RKO (cell line): Measurements from ENCODE around the gene SLCO4A1.

Experiments
- DNase-seq: peaks from one replicate; pipeline ENCODE4 v3.0.0-alpha.2; 2016; ENCODE audit warnings: low spot score

The SLCO4A1 gene

DNA sequence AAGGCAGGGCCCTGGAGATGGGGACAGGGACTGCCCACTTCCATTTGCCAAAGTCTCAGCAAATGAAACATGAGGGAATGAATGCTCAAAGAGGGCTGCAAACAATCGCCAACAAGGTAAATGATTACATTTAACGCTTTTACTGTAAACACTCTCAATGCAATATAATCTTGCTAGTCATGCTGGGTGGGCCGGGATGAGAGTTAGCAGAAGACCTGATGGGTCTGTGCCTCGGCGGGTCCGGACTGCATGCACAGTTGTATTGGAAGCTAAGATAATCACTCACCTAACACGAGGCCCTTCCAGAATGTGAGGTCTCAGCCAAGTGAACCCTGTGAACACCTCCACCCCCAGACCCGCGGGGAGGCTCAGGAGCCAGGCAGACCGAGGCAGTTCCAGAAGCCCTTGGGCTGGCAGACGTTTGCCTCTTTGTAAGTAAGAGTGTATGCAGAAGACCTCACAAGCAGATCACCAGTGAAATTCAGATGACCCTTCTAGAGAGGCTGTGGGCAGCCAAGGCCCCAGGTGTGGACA lies 4.7 kb upstream of the SLCO4A1 start:
- no peak for DNase-seq

DNA sequence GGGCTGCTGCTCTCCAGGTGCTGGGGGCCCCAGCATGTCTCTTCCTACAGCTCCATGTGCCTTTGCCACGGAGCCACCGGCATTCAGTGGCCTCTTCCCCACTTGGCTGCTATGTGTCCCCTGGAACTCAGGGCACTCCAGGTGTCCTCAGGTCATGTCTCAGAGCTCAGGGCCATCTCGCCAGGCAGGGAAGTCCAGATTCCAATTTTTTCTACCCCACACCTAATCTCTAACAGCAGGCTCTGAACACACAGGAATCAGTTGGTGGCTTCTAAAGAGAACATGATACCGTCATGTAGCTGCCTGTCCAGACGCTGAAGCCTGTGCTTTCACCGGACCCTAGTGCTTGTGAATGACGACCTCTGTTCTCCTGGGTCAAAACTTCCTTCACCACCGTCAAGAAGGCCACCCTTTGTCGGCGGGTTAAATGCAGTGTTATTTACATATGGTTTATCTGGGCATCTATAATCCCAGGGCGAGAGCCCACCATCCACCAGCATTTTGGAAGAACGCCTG lies 4.2 kb upstream of the SLCO4A1 start:
- DNase-seq, result no peak

DNA sequence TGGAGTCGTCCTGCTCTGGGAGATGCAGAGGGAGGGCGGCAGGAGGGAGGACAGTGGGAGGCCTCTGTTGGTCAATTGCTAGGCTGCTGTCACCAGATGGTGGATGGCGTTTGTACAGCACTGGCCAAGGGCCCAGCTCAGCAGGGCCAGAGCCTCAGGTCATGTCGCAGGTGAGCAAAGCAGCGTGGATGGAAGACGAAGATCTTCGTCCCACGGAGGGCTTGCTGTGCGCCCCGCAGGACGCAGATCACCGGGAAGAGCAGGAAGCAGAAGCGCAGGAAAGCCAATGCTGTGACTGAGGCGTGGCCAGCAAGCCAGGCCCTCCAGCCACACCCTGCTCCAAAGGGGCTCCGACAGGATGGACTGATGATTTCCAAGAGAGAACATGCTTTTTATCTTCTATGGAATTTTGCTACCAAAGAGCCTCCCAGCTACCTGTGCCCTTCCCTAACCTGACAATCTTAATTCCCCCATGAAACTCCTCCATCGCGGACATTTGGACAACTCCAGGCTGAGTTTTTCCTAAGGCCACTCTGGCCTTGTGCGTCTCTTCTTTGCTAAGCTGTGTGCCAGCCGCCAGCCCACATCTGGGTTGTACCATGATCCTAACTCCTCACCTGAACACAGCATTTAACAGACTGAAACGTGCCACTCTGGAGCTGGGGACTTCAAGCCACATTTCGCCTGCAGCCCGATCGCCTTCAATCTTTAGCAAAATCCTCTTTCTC lies 3.5 kb upstream of the SLCO4A1 start:
- no peak for DNase-seq

GRCh38 chr20:62639765-62640164 lies 2.5 kb upstream of the SLCO4A1 start:
- no peak for DNase-seq

DNA sequence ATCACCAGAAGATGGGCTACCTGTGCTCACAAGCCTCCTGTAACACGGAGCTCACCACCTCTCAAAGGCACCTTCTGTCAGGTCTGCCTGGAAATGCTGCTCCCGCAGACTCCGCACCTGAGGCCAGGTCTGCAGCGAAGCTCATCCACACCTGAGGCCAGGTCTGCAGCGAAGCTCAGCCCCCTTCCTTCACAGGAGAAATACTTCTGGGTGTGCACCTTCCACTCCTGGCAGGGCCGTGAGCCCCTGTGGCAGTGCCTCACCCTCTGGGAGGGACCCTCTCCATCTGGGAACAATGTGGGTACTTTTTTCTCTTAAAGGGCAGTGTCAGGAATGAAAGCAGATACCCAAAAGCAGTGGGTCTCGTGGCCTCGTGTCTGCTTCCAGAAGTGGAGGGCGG lies 1.4 kb upstream of the SLCO4A1 start:
- DNase-seq, result no peak

GRCh38 chr20:62641321-62642050 lies 817 bp upstream of the SLCO4A1 start:
- no peak for DNase-seq

DNA sequence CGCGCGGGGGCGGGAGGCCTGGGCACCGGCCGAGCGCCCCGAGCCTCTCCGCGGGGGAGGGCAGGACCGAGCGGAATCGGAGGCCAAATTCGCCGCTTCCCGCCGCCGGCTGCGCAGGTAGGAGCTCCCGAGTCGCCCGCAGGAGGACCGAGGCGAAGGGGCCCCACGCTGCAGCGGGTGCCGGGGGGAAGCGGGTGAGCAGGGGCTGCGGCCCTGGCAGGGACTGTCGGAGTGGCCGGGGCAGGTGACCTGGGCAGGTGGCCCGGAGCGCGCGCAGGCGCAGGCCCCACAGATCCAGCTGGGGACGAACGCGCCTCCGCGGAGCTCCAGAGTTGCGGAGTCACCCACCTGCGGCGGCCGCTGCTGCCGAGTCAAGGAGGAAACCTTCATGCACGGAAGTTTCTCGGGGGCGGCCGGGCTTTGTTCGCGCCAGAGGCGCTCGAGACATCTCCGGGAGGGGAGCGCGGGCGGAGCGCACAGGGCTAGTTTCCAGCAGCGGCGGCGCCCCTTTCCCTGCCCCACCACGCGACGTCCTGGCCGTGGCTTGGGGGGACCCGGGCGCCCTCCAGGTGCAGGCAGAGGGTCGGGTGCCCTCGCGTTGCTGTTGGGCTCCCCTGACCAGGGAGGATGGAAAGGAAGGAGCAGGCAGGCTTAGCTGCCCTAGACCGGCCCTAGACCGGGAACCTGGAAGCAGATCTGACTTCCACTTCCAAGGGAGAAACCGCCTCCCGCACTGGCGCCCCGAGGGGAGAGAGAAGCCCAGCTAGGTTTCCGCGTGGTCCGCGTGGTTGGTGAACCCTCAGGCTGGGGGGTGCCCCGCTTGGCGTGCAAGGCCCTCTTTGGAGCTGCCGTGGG lies 590 bp downstream of the SLCO4A1 start:
- peak; percentile 54 for DNase-seq

DNA sequence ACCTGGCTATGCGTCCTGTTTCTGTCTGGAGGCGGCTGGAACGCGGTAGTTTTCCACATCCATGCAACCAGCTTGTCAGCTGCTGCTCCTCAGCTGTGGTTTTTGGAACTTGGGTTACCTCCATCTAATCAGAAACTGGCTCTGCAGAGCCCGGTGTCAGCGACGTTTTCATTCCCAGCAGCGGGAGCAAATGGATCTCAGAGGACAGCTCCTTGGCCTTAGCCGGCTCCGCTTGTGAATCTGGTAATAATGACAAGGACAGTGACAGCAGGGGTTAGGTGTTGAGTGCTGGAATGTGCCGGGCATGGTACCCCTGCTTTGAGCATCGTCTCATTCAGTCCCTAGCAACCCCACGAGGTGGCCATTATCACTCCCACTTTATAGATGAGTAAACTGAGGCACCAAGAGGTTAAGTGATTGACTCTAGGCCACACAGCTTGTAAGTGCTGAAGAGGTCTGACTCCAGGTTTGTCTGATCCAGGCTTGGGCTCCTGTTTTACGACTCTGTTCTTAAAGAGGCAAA lies 1.3 kb downstream of the SLCO4A1 start:
- peak; percentile 38 for DNase-seq

DNA sequence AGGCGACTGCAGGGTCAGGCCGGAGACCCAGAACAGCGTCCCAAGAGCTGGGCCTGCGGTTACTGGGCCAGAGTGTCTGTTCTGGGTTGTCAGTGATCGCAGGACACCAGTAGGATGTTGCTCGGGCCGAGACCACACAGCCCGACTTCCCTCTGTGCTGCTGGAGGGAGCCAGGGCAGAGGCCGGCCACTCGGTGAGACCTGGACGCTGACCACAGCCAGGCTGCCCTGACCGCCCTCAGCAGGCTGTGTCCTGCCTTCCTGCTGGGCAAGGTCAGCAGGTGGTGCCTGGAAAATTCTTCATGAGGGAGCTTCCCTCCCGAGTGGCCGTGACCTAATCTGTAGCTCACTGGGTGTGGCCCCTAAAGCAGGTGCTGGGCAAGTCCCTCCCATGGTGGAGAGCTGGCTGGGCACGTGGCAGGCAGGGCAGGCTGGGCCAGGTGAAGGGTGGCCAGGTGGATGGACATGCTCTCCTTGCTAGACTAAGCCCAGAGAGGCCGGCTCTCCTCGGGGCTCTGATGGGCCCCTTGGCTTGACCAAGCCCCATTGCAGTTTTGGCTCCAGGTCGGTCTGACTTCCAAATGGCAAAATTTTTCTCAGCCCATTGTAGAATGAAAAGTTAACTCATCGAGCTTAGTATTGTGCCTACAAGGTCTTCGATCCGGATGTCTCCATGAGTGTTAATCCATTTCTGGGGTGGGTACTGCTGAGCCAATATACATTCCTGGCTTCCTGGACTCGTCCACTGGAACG lies 1.9 kb downstream of the SLCO4A1 start:
- no peak for DNase-seq

DNA sequence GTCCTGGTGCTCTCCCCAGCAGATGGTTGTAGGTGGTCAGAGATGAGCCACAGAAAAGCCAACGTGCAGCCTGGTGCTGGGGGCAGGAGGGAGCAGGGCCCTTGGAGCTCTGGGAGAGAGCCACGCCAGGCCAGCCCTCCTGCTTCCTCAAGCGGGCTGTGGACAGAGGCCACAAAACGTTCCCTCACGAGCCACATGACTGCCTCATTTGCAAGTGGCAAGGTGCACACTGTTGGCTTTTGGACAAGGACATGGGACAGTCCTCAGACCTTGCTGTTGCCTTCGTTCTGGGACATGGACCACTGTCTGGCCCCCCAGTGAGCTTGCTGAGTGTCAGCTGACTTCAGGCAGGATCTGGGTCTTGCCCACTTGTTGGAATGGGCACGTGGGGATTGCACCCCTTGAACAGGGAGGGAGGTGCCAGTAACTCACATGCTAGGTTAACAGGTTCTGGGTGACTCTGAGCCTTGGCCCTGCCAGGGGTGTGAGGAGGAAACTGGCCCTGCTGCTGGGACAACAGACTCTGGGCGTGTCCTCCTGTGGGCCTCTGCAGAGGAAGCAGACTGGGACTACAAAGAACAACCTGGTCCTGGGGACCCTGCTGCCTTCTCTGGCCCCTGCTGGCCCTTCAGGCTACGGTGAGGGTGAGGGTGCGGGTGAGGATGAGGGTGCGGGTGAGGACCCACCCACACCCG lies 2.6 kb downstream of the SLCO4A1 start:
- DNase-seq, result no peak

DNA sequence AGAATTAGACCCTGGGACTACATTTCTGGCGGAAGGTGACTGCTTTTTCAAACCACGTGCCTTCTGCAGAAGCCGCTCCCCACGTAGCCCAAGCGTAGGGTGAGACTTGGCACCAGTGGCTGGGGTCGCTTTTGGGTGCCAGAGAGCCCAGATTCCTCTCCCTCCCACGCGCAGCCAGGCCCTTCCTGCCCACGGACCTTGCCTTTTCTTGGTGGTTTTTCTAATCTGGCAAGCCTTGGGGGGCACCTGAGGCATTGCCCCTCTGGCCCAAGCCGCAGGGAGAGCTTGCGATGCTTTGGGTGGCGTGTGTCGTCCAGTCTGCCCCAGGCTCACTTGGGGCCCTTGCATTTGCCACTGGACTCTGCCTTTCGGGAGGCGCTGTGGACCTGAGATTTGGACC lies 3.3 kb downstream of the SLCO4A1 start:
- no peak for DNase-seq

- no peak for DNase-seq
These were observed 4.7 kb downstream of the SLCO4A1 start for GRCh38 chr20:62646851-62647520.

GRCh38 chr20:62647521-62648317 lies 5.4 kb downstream of the SLCO4A1 start:
- no peak for DNase-seq

GRCh38 chr20:62648318-62648995 lies 6.2 kb downstream of the SLCO4A1 start:
- no peak for DNase-seq

DNA sequence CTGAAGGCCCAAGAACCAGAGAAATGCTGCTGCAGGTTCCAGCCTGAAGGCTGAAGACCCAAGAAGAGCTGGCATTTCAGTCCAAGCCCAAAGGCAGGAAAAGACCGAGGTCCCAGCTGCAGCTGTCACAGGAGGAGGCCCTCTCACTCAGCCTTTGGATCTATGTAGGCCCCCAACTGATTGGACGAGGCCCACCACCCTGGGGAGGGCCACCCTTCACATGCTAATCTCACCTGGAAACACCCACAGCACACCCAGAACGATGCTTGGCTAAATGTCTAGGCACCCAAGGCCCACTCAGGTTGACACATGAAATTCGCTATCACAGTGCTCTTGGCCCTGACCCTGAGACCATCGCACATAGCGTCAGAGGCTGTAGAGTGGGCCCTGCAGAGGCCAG lies 6.8 kb downstream of the SLCO4A1 start:
- no peak for DNase-seq

DNA sequence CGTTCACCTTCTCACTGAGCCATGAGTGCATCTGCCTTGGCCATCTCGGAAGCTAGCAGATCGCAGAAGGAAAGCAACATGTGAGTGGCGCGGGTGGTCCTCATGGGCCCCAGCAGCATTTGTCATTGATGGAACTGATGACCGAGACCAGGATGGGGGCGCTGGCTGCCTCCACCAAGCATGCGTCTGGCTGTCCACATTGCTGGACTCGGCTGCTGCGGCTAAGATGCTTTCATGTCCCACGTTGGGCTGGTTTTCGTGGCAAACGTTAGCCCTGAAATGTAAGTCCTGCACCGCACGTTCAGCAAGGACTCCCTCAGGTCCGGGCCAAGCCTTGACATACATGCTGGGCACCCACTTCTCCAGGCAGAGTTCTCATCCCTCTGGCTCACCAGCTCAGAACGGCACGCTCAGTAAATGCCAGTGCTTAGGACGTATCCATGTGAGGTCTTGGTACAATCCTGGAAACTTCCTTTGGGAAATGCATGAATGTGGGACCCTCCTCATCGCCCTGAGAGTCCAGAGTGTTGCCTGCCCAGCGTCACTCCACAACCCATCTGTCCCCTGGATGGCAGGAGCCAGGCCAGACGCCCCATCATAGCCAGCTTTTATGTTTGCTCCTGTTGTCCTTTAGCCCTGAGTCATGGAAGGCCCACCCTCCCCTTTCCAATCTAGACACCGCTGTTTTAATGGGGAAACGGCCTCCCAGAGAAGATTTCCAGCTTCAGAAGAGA lies 8.4 kb downstream of the SLCO4A1 start:
- DNase-seq, result no peak

DNA sequence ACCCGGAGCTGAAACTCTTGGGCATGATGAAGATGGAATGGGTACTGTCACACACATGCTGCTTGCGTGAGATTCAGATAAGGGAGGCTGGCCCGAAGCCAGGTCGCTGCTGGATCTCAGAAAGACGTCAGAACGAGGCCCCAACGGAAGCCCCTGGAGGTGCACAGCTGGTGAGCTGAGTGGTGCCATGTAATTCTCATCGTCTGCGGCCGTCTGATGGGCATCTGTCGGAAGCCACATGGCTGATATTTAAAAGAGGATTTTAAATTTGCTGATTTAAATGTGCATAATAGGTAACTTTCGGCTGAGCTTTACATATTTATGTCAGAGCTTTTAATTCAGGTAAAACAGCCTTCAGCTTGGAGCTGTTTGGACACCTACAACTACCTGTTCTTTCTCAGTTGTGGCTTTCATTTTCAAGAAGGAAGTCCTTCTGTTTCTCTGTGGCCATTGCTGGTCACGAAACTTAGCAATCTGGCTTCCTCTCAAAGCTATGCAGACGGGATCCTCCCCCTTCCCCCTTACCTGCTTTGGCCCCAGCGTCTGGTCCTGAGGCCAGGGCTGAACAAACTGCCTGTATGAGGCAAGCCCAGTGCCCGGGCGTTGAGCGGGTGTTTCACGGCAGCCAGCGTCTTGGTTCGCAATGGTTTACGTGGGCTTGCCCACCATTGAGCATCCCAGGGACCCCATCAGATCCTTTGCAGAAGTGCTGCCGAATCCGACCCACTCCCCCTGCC lies 9.2 kb downstream of the SLCO4A1 start:
- DNase-seq, result no peak
